Stimulated activated CD4-positive, alpha-beta T cell treated with anti-CD3 and anti-CD28 coated beads, Interleukin-1b, Interleukin-23, amount 100 ng/mL, for 4 hours (primary cell): Measurements from ENCODE around the gene ADARB1.
"Not testable (repeated sequence)": the region's sequence is repeated elsewhere in the genome, so short reads cannot be mapped to it uniquely, and the experiment has no call there.

Experiments used
- DNase-seq, 2 donors: peaks; one replicate each; pipeline ENCODE4 v3.0.0-alpha.2; 2020; ENCODE audit warnings: low read depth in 2 of 2

ADARB1 gene

GRCh38 chr21:45114475-45114874 is 40.1 kb downstream of the ADARB1 start:
- DNase-seq, result no peak

- no peak for DNase-seq
Observed at GRCh38 chr21:45115141-45115540, 40.8 kb downstream of the ADARB1 start.

GRCh38 chr21:45116066-45116465 is 41.7 kb downstream of the ADARB1 start:
- DNase-seq, result no peak

GRCh38 chr21:45117314-45117713 is 42.9 kb downstream of the ADARB1 start:
- no peak for DNase-seq

GRCh38 chr21:45118099-45118498 is 43.7 kb downstream of the ADARB1 start:
- DNase-seq, result no peak

GRCh38 chr21:45119812-45120211 is 45.4 kb downstream of the ADARB1 start:
- no peak for DNase-seq

GRCh38 chr21:45120975-45121374 is 46.6 kb downstream of the ADARB1 start:
- no peak for DNase-seq

- no peak for DNase-seq
Observed at GRCh38 chr21:45122030-45122429, 47.6 kb downstream of the ADARB1 start.

- no peak for DNase-seq
Observed at GRCh38 chr21:45122432-45123132, 48.2 kb downstream of the ADARB1 start.

GRCh38 chr21:45123440-45123839 is 49.1 kb downstream of the ADARB1 start:
- no peak for DNase-seq

- no peak for DNase-seq
Observed at GRCh38 chr21:45124596-45124995, 50.2 kb downstream of the ADARB1 start.

- no peak for DNase-seq
Observed at GRCh38 chr21:45125357-45125756, 51.0 kb downstream of the ADARB1 start.

- no peak for DNase-seq
Observed at GRCh38 chr21:45126204-45126626, 51.8 kb downstream of the ADARB1 start.

- no peak for DNase-seq
Observed at GRCh38 chr21:45126983-45127382, 52.6 kb downstream of the ADARB1 start.

GRCh38 chr21:45127937-45128336 is 53.6 kb downstream of the ADARB1 start:
- no peak for DNase-seq

GRCh38 chr21:45128613-45129188 is 54.3 kb downstream of the ADARB1 start:
- DNase-seq, result peak; percentile 61 to 69

- DNase-seq, result no peak
Observed at GRCh38 chr21:45129189-45129923, 55.0 kb downstream of the ADARB1 start.

- DNase-seq, result no peak
Observed at GRCh38 chr21:45130324-45130774, 56.0 kb downstream of the ADARB1 start.

- DNase-seq, result no peak
Observed at GRCh38 chr21:45131537-45131999, 57.2 kb downstream of the ADARB1 start.

- DNase-seq, result no peak
Observed at GRCh38 chr21:45132841-45133573, 58.6 kb downstream of the ADARB1 start.

- DNase-seq, result not testable (repeated sequence)
Observed at GRCh38 chr21:45133574-45134278, 59.3 kb downstream of the ADARB1 start.
